NCI-H2107 treated with DMSO at 0.1 percent for 48 hours (cell line): ENCODE measurements around the gene C3orf38.
"Not testable (repeated sequence)": the region's sequence is repeated elsewhere in the genome, so short reads cannot be mapped to it uniquely, and the experiment has no call there.

Source experiments
- DNase-seq: peaks from one replicate; lab custom pipeline; 2025; ENCODE audit not compliant: unreplicated experiment; lab: John Stamatoyannopoulos, UW

Gene C3orf38

DNA sequence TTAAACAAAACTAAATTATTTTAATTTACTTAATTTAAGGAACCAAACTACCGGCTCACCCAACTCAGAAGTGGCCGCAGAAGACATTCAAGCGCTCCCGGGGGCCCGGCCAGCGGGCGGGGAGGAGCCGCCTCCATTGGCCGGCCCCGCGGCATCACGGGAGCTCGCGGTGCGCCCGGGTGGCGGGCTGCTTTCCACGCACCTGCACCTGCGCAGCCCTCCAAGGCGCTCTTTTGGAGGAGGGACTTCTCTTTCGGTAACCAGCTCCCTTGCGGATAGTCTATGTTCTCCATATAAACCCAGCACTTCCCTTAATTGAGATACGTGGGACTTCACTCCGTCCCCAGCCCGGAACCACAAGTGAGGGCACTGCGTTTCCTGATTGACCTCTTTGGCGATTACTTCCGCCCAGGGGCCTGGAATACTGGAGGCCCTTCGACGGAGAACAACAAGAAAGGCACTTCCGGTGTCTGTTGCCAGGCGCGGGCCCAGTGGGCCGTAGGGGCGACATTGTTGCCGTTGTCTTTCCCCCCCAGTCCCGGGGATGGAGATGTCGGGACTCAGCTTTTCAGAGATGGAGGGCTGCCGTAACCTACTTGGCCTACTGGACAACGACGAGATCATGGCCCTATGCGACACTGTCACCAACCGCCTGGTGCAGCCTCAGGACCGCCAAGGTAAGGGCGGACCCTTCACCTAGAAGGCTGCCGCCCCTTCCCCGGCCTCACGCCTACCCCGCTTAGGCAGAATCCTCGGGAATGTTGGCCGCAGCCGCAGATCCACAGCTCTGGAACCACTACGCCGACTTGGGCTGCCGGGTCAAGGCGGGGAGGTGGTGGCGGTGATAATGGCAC lies at the start of gene C3orf38:
C3orf38 (plus strand) TSS at position 451 of the 854 bp plus-strand sequence; CDS start at position 545, 94 bp downstream.
- peak; percentile 90 for DNase-seq

DNA sequence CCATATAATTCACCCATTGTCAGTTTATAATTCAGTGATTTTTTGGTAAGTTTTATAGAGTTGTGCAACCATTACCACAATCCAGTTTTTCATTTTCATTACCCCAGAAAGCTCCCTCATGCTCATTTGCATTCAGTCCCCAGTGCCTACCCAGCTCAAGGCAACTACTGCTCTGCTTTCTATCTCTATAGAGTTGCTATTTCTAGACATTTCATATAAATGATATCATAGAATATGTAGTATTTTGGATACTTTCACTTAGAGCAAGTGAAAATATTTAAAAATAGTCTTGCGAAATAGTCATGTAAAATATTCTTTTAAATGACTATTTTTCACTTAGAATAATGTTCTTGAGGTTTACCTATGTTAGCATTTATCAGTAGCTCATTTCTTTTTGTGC lies 48.6 kb upstream of the C3orf38 start:
- DNase-seq = no peak

DNA sequence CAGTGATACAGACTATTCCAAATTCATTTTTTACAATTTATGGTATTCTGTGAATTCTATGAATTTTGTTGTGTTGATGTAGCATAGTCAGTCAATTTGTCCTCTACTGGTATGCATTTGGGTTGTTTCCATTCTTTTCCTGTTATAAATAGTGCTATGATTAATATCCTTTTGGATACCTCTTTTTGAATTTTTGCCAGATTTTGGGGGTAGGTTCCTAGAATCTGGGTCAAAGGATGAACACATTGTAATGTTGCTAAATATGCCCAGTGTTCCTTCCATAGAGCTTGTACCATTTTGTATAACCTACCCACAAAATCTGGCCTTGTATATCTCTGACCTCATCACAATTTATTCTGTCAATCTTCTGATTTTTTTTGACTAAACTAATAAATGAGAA lies 44.4 kb upstream of the C3orf38 start:
- DNase-seq = no peak

DNA sequence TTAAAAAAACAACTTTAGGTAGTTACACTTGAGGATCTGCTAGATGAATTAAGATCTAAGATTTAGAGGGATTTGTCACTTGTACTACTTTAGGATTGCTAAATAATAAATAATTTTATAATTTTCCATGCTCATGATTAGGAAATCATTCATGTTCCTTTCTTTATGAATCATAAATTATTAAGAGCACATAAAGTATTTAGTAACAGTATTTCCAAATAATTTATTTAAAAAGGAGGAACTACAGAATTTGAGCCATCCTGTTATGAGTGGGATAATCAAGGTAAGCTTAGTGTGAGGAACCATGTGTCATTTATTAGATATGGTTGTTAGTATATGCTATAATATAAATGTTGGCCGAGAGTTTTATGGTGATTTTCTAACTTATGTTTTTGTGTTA lies 37.5 kb upstream of the C3orf38 start:
- no peak for DNase-seq

DNA sequence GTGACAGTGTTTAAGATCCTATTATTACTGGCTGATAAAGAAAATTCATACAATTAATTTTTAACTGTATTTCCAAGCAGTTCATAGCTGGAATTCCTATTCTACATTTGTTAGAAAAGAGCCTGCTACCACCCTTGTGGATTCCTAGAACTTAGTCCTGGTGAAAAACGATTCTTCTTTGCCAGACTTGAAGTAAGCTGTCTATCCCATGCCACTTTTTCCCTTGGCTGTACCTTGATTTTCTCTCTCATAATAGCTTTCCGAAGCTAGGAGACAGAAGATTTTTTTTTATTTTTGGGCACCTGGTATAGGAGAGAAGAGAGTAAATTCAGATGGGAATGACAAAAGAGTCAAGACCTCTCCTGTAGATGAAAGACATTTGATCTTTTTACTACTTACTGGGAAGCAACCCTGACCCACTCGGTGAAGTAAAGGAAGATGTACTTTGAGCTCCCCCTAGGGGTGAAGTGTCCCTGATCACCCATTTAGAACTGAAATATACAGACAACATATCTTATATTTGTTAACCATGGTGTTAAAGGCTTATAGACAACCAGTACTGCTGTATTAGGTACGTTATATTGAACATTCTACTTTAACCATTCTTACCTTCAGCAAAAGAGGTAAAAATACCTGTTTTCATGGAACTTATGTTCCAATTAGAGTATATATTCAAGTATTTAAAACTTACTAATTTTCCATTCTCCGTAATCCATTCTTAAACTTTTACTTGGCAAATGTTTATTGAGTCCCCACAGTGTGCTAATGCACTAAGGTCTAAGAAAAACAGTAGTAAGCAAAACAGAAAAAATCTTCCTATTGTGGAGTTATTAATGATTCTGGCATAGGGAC lies 36.2 kb upstream of the C3orf38 start:
- DNase-seq = peak; percentile 85

DNA sequence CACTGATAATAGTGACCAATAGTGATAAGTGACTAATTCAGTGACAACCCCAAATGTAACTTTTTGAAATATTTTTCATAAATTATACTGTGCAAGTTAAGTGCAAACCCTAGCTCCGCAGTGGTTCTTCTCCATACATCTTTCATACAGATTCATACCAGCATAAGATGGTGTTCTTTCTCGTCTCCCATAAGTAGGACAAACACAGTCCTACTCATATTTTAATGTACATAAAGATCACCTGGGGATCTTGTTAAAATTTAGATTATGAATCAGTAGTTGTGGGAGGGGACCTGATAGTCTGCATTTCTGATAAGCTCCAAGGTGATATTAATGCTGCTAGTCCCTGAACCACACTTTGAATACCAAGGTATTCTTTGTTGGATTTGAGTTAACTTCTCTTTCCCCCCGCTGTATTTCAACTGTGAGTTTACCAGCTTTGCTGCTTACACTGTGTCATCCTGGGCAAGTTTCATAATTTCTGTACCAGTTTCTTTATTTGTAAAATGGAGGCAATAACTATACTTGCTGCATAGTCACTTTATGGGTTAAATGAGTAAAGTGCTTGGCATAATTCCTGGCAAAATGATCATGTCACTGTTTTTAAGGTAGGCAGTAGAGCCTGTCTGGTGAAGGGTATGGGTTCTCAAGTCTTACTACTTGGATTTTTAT lies 34.7 kb upstream of the C3orf38 start:
- no peak for DNase-seq

DNA sequence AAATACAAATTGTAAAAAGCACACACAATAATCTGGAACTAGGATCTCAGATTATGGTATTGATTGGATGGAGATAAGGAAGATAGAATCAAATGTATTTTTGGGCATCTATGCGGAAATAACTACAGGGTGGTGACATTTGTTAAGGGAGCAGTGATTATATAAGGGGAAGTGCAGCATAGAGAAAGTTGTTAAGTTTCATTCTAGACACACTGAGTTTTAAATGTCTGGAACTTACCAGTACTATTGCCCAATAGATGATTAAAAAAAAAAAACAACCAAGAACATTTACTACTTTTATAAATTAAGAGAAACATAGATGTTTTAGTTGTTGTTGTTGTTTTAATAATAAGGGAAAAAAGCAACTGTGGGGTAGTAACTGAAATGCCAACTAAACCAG lies 32.1 kb upstream of the C3orf38 start:
- no peak for DNase-seq

DNA sequence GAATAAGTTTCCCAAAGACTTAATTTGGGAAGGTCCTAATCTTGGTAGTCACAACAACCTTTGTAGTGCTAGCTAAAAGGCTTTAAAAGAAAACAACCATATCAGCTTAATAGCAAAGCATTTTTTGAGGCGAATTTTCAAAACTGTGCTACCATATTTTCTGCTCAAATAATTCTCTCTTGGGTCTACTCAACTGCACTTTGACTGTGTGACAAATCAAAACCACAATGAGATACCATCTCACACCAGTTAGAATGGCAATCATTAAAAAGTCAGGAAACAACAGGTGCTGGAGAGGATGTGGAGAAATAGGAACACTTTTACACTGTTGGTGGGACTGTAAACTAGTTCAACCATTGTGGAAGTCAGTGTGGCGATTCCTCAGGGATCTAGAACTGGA lies 31.2 kb upstream of the C3orf38 start:
- DNase-seq = not testable (repeated sequence)

DNA sequence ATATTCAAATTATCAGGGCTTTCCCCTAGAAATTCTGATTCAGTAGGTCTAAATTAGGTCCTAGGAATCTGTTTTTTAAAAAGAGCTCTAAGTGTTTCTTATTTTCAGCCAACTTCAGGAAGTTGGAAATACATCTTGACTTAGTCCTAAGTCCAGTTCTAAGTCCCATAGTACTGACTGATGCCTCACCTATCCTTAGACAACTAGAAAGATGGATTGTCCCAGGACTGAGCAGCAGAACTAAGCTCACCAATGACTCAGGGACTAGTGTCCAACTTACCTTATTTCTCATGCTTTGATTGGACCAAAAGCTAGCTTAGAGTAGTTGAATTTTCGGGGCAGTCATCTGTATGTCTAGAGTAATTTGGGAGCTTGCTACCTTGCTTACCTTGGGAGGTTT lies 26.2 kb upstream of the C3orf38 start:
- no peak for DNase-seq

DNA sequence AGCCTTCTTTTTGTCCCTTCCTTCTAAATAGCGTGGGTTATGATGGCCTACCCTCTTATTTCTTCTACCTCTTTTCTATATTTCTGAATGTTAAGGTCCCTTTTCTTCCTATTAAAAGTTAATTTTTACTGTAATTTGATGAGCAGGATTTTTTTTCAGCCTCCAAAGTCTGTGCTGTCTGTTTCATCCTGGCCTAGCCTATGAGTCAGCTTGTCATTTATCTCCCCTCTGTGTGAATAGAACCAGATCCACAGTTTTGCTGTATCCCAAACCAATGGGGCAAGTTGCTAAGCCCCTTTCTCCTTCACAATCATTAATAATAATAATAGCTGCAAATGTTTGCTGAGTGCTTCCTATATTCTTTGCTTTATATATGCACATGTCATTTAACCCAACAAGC lies 18.1 kb upstream of the C3orf38 start:
- no peak for DNase-seq

DNA sequence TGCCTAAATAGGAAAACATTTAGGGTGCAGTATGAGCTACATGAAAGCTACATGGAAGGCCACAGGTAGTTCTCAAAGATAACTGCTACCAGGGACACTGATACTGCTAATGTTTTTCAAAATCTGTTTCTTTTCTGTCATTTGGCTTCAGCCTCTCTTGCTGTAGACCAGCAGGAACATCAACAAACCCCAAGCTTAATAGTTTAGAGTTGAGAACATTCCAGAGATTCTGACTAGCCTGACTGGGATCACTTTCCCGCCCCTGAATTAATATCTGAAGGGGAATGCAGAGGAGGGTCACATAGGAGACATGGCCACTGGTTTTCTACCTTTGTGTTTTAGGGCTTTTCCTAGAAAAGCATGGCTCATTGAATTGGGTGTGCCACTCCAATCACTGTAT lies 16.9 kb upstream of the C3orf38 start:
- no peak for DNase-seq

DNA sequence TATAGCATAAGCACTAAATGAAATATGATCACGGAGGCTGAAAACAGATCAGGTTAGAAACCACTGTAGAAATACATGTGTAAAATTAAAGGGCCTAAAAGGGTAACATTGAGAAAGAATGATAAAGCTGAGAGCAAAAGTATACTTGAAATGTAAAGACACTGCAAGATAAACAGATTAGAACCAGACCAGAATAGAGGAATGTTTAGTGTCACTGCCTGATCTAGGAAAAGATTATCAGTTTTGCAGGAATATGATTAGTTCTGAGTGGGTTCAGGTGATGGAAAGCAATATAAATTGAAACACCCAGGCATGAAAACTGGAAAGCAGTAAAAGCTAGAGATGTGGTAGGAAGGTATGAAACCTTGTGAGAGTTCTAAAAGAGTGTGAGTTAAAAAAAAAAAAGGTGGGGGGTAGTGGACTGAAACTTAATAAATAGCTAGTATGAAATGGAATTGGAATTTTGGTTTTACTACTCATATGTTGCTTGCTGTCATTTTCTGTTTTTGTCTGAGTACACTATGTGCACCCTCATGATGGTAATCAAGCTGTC lies 16.0 kb upstream of the C3orf38 start:
- DNase-seq = no peak

DNA sequence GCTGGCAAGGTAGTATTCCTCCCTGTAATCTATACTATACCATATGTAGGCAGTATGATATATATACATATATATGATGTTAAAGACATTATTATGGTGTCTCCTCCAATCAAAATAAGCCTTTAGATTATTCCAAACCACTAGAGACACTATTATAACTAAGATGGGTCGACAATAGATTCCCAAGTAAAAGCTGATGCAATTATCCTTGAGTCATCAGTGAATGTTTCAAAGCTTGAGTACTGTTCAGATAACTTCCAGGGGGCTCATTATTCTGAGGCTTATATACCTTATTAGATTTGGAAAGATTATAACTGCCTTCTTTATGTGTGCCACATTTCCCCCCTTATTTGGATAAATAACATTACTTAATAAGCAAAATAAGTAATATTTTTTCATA lies 11.9 kb upstream of the C3orf38 start:
- DNase-seq = no peak

DNA sequence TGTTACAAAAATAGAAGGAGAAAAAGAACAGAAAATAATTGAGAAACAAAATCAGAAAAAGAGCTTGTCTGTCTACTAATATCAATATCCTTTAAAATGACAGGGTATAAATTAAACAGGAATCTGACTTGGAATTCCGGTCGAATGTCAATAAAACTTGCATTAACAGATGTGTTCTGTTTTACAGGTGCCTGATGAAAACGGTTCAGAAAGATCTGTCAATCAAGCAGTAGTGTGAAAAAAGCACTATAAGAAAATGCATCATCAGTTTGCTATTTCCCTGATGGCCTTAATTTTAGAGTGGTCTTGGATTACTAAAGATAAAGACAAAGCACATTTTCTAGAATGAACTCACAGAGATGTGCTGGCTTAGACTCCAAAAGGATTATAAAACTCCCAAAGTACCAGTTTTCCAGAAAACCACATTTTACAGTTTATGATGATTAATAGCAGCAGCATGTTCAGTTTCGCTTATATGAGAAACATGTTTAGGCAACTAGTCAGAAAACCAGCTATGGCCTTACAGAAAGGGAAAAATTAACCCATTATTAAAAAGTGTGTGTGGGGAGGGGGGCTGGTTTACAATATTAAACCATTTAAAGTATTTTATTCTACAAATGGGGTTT lies 8.2 kb upstream of the C3orf38 start:
- no peak for DNase-seq

DNA sequence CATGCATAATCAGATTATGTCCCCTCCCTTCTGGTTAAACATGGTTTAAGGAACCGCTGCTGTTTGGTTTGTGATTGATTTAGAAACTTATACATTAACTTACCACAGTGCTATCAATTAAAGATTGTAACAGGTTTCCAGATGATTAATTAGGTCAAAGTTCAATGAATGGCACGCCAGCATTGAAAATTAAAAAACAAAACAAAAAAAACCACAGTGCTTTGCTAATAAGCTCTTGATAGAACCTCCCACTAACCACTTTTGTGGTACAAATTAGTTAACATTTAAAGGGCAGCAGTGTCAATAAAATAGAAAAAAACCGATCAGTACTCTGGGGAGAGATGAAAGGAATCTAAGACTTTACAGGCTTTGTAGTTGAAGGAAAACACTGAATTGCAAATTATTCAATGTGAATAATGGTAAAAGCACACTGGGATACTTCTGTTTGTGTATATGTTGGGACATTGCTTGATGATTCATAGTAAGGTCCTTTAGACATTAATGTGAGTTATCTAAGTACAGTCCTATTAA lies 7.6 kb upstream of the C3orf38 start:
- no peak for DNase-seq

DNA sequence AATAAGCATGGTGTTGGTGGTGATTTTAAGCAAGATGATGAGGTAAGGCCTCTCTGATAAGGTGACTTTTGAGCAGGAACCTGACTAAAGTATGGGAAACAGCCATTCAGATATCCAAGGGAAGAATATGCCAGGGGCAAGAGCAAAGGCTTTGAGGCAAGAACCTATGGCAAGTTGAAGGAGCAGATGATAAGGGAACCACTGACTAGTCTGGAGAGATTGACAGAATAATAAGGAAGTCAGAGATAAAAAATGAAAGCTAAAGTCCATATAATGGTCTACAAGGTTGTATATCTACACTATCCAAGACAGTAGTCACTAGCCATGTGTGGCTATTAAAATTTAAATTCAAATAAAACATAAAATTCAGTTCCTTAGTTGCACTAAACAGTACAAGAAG lies 2.5 kb upstream of the C3orf38 start:
- DNase-seq = no peak

DNA sequence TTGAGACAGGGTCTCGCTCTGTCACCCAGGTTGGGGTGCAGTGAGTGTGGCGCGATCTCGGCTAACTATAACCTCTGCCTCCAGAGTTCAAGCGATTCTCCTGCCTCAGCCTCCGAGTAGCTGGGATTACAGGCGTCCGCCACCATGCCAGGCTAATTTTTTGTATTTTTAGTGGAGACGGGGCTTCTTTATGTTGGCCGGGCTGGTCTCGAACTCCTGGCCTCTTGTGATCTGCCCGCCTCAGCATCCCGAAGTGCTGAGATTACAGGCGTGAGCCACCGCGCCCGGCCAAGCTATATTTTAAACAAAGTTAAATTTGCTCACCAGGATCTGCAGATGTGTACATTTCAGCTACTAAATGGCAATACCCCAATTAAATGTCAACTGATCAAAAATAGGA lies 1.1 kb upstream of the C3orf38 start:
- DNase-seq = no peak

DNA sequence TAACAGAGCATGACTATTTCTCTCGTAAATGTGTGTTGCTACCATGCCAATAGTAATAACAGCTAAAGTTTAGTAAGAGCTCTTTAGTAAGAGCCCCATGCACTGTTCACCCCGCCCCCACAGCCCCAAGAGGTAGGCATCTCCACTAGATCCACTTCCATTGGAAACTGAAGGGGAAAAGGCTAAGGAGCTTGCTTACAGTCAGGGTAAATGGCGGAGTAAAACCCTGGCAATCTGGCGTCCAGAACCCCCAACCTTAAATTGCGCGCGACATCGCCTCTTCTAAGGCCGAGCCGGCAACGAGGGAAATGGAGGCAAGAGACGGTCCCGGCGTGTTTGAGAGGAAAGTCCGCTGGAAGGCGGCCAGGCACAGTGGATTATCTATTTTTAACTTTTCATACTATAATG lies 654 bp upstream of the C3orf38 start:
- no peak for DNase-seq

DNA sequence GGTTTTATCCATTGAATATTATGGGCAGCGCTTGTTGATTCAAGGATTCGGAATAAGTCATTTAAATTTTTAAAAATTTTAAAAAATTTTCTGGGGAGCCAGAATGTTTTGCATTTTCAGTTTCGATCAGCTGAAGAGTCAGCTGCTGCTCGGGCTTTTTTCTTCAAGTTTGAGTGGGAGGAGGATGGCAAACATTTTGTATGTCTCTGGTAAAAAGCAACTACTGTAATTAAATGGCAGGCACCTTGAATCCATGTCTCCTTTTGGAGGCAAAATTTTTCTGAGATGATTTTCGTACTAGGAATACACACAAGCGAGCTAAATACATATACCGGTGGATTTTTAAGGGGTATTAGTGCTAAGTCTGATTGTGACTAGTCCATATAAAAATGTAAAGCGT lies 612 bp downstream of the C3orf38 start:
- DNase-seq = peak; percentile 22

DNA sequence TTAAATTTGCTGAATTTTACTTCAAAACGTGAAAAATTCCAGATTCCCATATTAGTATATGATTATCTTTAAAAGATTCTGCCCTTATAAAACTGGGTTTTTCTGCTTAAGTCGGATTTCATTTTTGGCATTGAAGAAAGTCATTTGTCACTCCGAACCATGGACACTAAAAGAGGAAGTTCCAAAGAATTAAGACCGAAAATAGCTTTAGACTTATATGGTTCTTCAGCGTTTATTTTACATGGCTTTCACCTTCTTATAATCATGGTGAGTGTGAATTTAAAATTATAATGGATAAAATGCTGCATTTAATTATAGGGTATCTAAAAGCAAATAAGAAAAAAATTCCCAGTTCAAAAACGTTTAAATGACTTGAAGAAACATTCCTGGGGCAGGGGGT lies 1.0 kb downstream of the C3orf38 start:
- no peak for DNase-seq

DNA sequence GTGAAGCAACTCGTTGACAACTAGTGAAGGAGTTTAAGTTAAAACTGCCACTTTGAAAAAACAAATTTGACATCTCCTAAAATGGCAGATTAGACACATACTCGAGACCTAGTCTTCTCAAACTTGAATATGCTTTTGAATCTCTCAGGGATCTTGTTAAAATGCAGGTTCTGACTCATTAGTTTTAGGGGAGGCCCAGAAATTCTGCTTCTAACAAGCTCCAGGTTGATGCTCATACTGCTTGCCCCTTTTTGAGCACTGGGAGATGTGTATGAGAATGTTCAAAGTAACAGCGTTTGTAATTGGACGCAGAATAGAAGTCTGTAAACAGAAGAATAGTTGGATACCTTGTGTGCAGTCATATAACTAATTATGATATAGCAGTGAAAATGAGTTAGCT lies 1.6 kb downstream of the C3orf38 start:
- no peak for DNase-seq
